ENCODE results near the gene VGLL1. TPM values are rescaled to one million over a fixed set of nuclear protein-coding genes. Genes with fewer than 3 reads are reported as not detected.

Gene VGLL1
- total RNA-seq, 1 donor from 2014 or later, result not detected

GRCh38 chrX:136495043-136495442 is 37.0 kb upstream of the VGLL1 start:
- Mint-ChIP-seq H3K4me1 (peaks cover 23% of the 10 kb centered on the region), H3K36me3 (ENCODE audit: low read depth) (peaks cover 5% of the 10 kb centered on the region), H3K27ac (no peak overlapping the region), H3K4me3 (no peak overlapping the region), H3K9me3 (no peaks in the 10 kb centered on the region), H3K27me3 (peaks cover 3% of the 10 kb centered on the region)
- ATAC-seq (ENCODE audit: low read depth), result no peak
- intact Hi-C loops (cut with micrococcal nuclease), result loop anchor here (5.0 kb wide), 2 partner anchors 197 to 212 kb away; no protein-coding TSS in a partner anchor
- TF ChIP-seq CTCF (IDR thresholded peaks at IDR 0.05), result no peak
- CTCF ChIA-PET, result no interaction called here
- POLR2A ChIA-PET, result no interaction called here
- DNase-seq, result no peak

GRCh38 chrX:136496186-136496763 is 35.7 kb upstream of the VGLL1 start:
- Mint-ChIP-seq H3K4me3 (peak overlapping the region; percentile 89), H3K4me1 (peaks cover 22% of the 10 kb centered on the region), H3K36me3 (ENCODE audit: low read depth) (peaks cover 12% of the 10 kb centered on the region), H3K27ac (peak overlapping the region; percentile 97), H3K27me3 (no peaks in the 10 kb centered on the region), H3K9me3 (no peaks in the 10 kb centered on the region)
- ChIA-PET POLR2A (interaction anchor here (1.9 kb wide), 1 partner anchor 510 kb away, joined by 5 read pairs; no protein-coding TSS in a partner anchor), CTCF (interaction anchor here (1.4 kb wide), 1 partner anchor 468 kb away, joined by 3 read pairs; no protein-coding TSS in a partner anchor)
- no peak for TF ChIP-seq CTCF (IDR thresholded peaks at IDR 0.05)
- intact Hi-C loops (cut with micrococcal nuclease), result loop anchor here (1.0 to 5.0 kb wide), 6 partner anchors 196 to 1075 kb away; partner anchors contain the start of genes MAP7D3, SLC9A6 and SMIM10L2A
- ATAC-seq (ENCODE audit: low read depth) (no peak), DNase-seq (no peak)

- Mint-ChIP-seq H3K4me1 (peaks cover 22% of the 10 kb centered on the region), H3K27me3 (no peaks in the 10 kb centered on the region), H3K4me3 (peak overlapping the region; percentile 89), H3K9me3 (no peaks in the 10 kb centered on the region), H3K27ac (peak overlapping the region; percentile 97), H3K36me3 (ENCODE audit: low read depth) (peaks cover 16% of the 10 kb centered on the region)
- POLR2A ChIA-PET, result interaction anchor here (0.6 to 1.9 kb wide), 3 partner anchors 198 to 510 kb away, joined by 4 to 6 read pairs (median 5); partner anchors contain the start of gene RBMX
- intact Hi-C loops (cut with micrococcal nuclease), result loop anchor here (1.0 to 5.0 kb wide), 8 partner anchors 195 to 1076 kb away; partner anchors contain the start of genes MAP7D3, RBMX, SLC9A6 and SMIM10L2A
- TF ChIP-seq CTCF (IDR thresholded peaks at IDR 0.05), result no peak
- DNase-seq (peak; percentile 79), ATAC-seq (ENCODE audit: low read depth) (peak; percentile 81)
- CTCF ChIA-PET, result interaction anchor here (1.4 kb wide), 1 partner anchor 469 kb away, joined by 3 read pairs; no protein-coding TSS in a partner anchor
Measured at GRCh38 chrX:136496764-136497555, 35.1 kb upstream of the VGLL1 start.

DNA sequence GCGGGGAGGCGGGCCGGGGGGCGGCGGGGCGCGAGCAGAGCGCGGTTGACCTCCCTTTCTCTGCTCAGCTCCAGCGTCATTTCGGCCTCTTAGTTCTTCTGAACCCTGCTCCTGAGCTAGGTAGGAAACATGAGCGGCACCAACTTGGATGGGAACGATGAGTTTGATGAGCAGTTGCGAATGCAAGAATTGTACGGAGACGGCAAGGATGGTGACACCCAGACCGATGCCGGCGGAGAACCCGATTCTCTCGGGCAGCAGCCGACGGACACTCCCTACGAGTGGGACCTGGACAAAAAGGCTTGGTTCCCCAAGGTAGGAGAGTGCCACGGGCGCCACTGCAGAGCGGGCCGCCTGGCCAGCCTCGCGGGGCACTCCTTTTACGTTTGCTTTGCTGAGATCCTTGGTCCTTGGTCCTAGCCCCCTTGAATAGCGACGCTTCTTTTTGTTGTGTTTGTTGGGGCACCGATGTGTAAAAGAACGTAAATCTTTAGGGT is 34.4 kb upstream of the VGLL1 start, which contains the start of gene HTATSF1:
HTATSF1 (plus strand) TSS at position 37 of the 497 bp plus-strand sequence; CDS start at position 130, 93 bp downstream.
- peaks cover 17% of the 10 kb centered on the region for H3K36me3 Mint-ChIP-seq (ENCODE audit: low read depth)
- ChIA-PET POLR2A (interaction anchor here (0.6 to 1.9 kb wide), 3 partner anchors 197 to 511 kb away, joined by 4 to 6 read pairs (median 5); partner anchors contain the start of gene RBMX), CTCF (interaction anchor here (0.8 to 1.4 kb wide), 2 partner anchors 469 to 470 kb away, joined by 3 read pairs; no protein-coding TSS in a partner anchor)
- H3K27me3 Mint-ChIP-seq, result no peaks in the 10 kb centered on the region
- H3K9me3 Mint-ChIP-seq, result no peaks in the 10 kb centered on the region
- ATAC-seq (ENCODE audit: low read depth), result no peak
- DNase-seq, result no peak
- intact Hi-C loops (cut with micrococcal nuclease), result loop anchor here (1.0 to 5.0 kb wide), 7 partner anchors 195 to 1077 kb away; partner anchors contain the start of genes RBMX, SLC9A6 and SMIM10L2A
- H3K4me1 Mint-ChIP-seq, result peaks cover 22% of the 10 kb centered on the region
- H3K4me3 Mint-ChIP-seq, result peak within 1 kb of the TSS; percentile 89
- TF ChIP-seq CTCF (IDR thresholded peaks at IDR 0.05), result no peak
- H3K27ac Mint-ChIP-seq, result peak within 1 kb of the TSS; percentile 97
